Measurements from ENCODE around the gene SMYD3. TPM values are rescaled to one million over a fixed set of nuclear protein-coding genes. Genes with fewer than 3 reads are reported as not detected.
"Not testable (repeated sequence)": the region's sequence is repeated elsewhere in the genome, so short reads cannot be mapped to it uniquely, and the experiment has no call there.

The SMYD3 gene
- total RNA-seq, 4 donors from 2014 or later = 12.0 to 15.0 (median 13.2) TPM

- Histone ChIP-seq H3K27ac (replicated peaks in 1 of 4) (no peak overlapping the region), H3K9me3 (no peaks in the 10 kb centered on the region), H3K36me3 (peaks cover 0 to 14% (median 2%) of the 10 kb centered on the region in 4 donors), H3K4me3 (no peak overlapping the region), H3K4me1 (no peaks in the 10 kb centered on the region), H3K27me3 (no peaks in the 10 kb centered on the region)
- no peak for TF ChIP-seq EP300 (IDR thresholded peaks at IDR 0.05)
- no peak for TF ChIP-seq CTCF (IDR thresholded peaks at IDR 0.05)
- DNase-seq (ENCODE audit: extremely low spot score) = no peak
- intact Hi-C loops (cut with DNase I) = no loop called here
- 99% methylated on average over 4 of the region's 4 CpGs for WGBS
These were observed 177.2 kb downstream of the SMYD3 start for GRCh38 chr1:246329900-246330299.

- peaks cover 0 to 14% (median 2%) of the 10 kb centered on the region in 4 donors for H3K36me3 ChIP-seq
- H3K27ac ChIP-seq (replicated peaks in 1 of 4); DNase-seq (ENCODE audit: extremely low spot score); H3K4me3 ChIP-seq; H3K27me3 ChIP-seq; H3K9me3 ChIP-seq; intact Hi-C loops (cut with DNase I); H3K4me1 ChIP-seq: not testable (repeated sequence)
- WGBS = 100% methylated on average over 1 of the region's 1 CpG
These were observed 177.8 kb downstream of the SMYD3 start for GRCh38 chr1:246329292-246329691.

GRCh38 chr1:246324711-246325110 lies 182.4 kb downstream of the SMYD3 start:
- DNase-seq (ENCODE audit: extremely low spot score) = no peak
- no peak overlapping the region for H3K4me3 ChIP-seq
- peaks cover 0 to 6% (median 2%) of the 10 kb centered on the region in 4 donors for H3K36me3 ChIP-seq
- intact Hi-C loops (cut with DNase I) = no loop called here
- H3K27ac ChIP-seq (replicated peaks in 1 of 4) = no peak overlapping the region
- WGBS = 92% methylated on average over 7 of the region's 12 CpGs
- no peaks in the 10 kb centered on the region for H3K4me1 ChIP-seq
- no peaks in the 10 kb centered on the region for H3K27me3 ChIP-seq
- H3K9me3 ChIP-seq = no peaks in the 10 kb centered on the region
- TF ChIP-seq CTCF (IDR thresholded peaks at IDR 0.05) = no peak
- no peak for TF ChIP-seq POLR2AphosphoS5 (IDR thresholded peaks at IDR 0.05)
- TF ChIP-seq POLR2A (IDR thresholded peaks at IDR 0.05; ENCODE audit: low read depth) = no peak
- TF ChIP-seq EP300 (IDR thresholded peaks at IDR 0.05) = no peak

GRCh38 chr1:246324033-246324432 lies 183.0 kb downstream of the SMYD3 start:
- H3K27me3 ChIP-seq; H3K4me3 ChIP-seq; H3K4me1 ChIP-seq; H3K27ac ChIP-seq (replicated peaks in 1 of 4); H3K36me3 ChIP-seq; intact Hi-C loops (cut with DNase I); DNase-seq (ENCODE audit: extremely low spot score); H3K9me3 ChIP-seq: not testable (repeated sequence)
- 91% methylated on average over 17 of the region's 17 CpGs for WGBS

GRCh38 chr1:246320286-246320685 lies 186.8 kb downstream of the SMYD3 start:
- H3K4me3 ChIP-seq = no peak overlapping the region
- H3K27ac ChIP-seq (replicated peaks in 1 of 4) = no peak overlapping the region
- 63% methylated on average over 4 of the region's 4 CpGs for WGBS
- H3K4me1 ChIP-seq = no peaks in the 10 kb centered on the region
- H3K27me3 ChIP-seq = no peaks in the 10 kb centered on the region
- no peaks in the 10 kb centered on the region for H3K36me3 ChIP-seq
- intact Hi-C loops (cut with DNase I) = no loop called here
- DNase-seq (ENCODE audit: extremely low spot score) = no peak
- H3K9me3 ChIP-seq = no peaks in the 10 kb centered on the region
- TF ChIP-seq EP300 (IDR thresholded peaks at IDR 0.05) = no peak
- TF ChIP-seq CTCF (IDR thresholded peaks at IDR 0.05) = no peak
- no peak for TF ChIP-seq POLR2A (IDR thresholded peaks at IDR 0.05; ENCODE audit: low read depth)
- no peak for TF ChIP-seq POLR2AphosphoS5 (IDR thresholded peaks at IDR 0.05)

- no peaks in the 10 kb centered on the region for H3K27me3 ChIP-seq
- intact Hi-C loops (cut with DNase I) = no loop called here
- no peaks in the 10 kb centered on the region for H3K9me3 ChIP-seq
- WGBS = 85% methylated on average over 5 of the region's 5 CpGs
- TF ChIP-seq CTCF (IDR thresholded peaks at IDR 0.05) (no peak), POLR2AphosphoS5 (IDR thresholded peaks at IDR 0.05) (no peak), POLR2A (IDR thresholded peaks at IDR 0.05; ENCODE audit: low read depth) (no peak), EP300 (IDR thresholded peaks at IDR 0.05) (no peak)
- no peak overlapping the region for H3K4me3 ChIP-seq
- H3K27ac ChIP-seq (replicated peaks in 1 of 4) = no peak overlapping the region
- H3K36me3 ChIP-seq = no peaks in the 10 kb centered on the region
- no peak for DNase-seq (ENCODE audit: extremely low spot score)
- no peaks in the 10 kb centered on the region for H3K4me1 ChIP-seq
These were observed 187.9 kb downstream of the SMYD3 start for GRCh38 chr1:246319083-246319714.
